Mesenchymal stem cell (in vitro differentiated cells and primary cell): ENCODE results near the gene RIOK3.
A peak's percentile ranks its signal among the peaks of the same experiment; 100 is the strongest.

Experiments
- DNase-seq: peaks from one replicate; pipeline ENCODE4 v3.0.0-alpha.2; 2013
- H2AFZ ChIP-seq: one replicate; pipeline ENCODE4 v1.6.1; 2013; ENCODE audit warnings: low read depth, mild to moderate bottlenecking, control low read depth, inconsistent platforms, low read length, moderate library complexity
- H2AK5ac ChIP-seq: 2 replicates; pipeline ENCODE4 v1.6.1; 2013; ENCODE audit warnings: low read length, moderate library complexity, mild to moderate bottlenecking, inconsistent platforms; ENCODE audit not compliant: severe bottlenecking
- H2BK120ac ChIP-seq: one replicate; pipeline ENCODE4 v1.6.1; 2013; ENCODE audit warnings: low read depth, mild to moderate bottlenecking, inconsistent platforms, low read length, moderate library complexity
- H2BK12ac ChIP-seq, 2 experiments: one replicate each; pipeline ENCODE4 v1.6.1; 2013; ENCODE audit warnings: inconsistent platforms in 2 of 2, low read length in 2 of 2, mild to moderate bottlenecking in 2 of 2, moderate library complexity in 2 of 2, control low read depth in 1 of 2
- H2BK15ac ChIP-seq: one replicate; pipeline ENCODE4 v1.6.1; 2013; ENCODE audit warnings: mild to moderate bottlenecking, low read depth, inconsistent platforms; ENCODE audit not compliant: poor library complexity, severe bottlenecking
- H2BK5ac ChIP-seq: 2 replicates; pipeline ENCODE4 v1.6.1; 2013; ENCODE audit warnings: low read depth, mild to moderate bottlenecking, low read length, control low read depth, inconsistent platforms; ENCODE audit not compliant: poor library complexity, severe bottlenecking
- H3K14ac ChIP-seq, 2 experiments: one replicate each; pipeline ENCODE4 v1.6.1; 2013; ENCODE audit warnings: inconsistent platforms in 2 of 2, low read length in 2 of 2, control low read depth in 1 of 2, mild to moderate bottlenecking in 1 of 2, moderate library complexity in 1 of 2
- H3K18ac ChIP-seq, 2 experiments: one replicate each; pipeline ENCODE4 v1.6.1; 2013; ENCODE audit warnings: inconsistent platforms in 2 of 2, low read length in 2 of 2, control low read depth in 1 of 2, low read depth in 1 of 2, mild to moderate bottlenecking in 1 of 2
- H3K23ac ChIP-seq, 2 experiments: one replicate each; pipeline ENCODE4 v1.6.1; 2013; ENCODE audit warnings: inconsistent platforms in 2 of 2, low read length in 2 of 2, mild to moderate bottlenecking in 2 of 2, moderate library complexity in 2 of 2, control low read depth in 1 of 2
- H3K27ac ChIP-seq: 2 replicates; pipeline ENCODE4 v1.5.1; 2013; ENCODE audit warnings: mild to moderate bottlenecking, moderate library complexity, low read length, control low read depth, inconsistent platforms; ENCODE audit not compliant: poor library complexity, severe bottlenecking
- H3K27me3 ChIP-seq, 2 experiments: 2 replicates each; pipeline versions ENCODE4 v1.6.1 to v1.7.0; 2013; ENCODE audit warnings: low read length in 2 of 2, mild to moderate bottlenecking in 2 of 2, moderate library complexity in 2 of 2, control low read depth in 1 of 2, inconsistent platforms in 1 of 2; ENCODE audit not compliant: control insufficient read depth in 1 of 2, insufficient read depth in 1 of 2
- H3K36me3 ChIP-seq, 2 experiments: 2 replicates each; pipeline versions ENCODE4 v1.6.1 to v1.7.0; 2013; ENCODE audit warnings: low read length in 2 of 2, control low read depth in 1 of 2, inconsistent platforms in 1 of 2, low read depth in 1 of 2, mild to moderate bottlenecking in 1 of 2; ENCODE audit not compliant: insufficient read depth in 2 of 2, control insufficient read depth in 1 of 2
- H3K4ac ChIP-seq, 2 experiments: one replicate each; pipeline ENCODE4 v1.6.1; 2013; ENCODE audit warnings: inconsistent platforms in 2 of 2, low read length in 2 of 2, mild to moderate bottlenecking in 2 of 2, moderate library complexity in 2 of 2, control low read depth in 1 of 2, low read depth in 1 of 2
- H3K4me1 ChIP-seq: 2 replicates; pipeline ENCODE4 v1.6.1; 2013; ENCODE audit warnings: low read depth, low read length, control low read depth; ENCODE audit not compliant: control insufficient read depth, insufficient read depth
- H3K4me2 ChIP-seq: 2 replicates; pipeline ENCODE4 v1.6.1; 2013; ENCODE audit warnings: low read length, mild to moderate bottlenecking, inconsistent platforms; ENCODE audit not compliant: poor library complexity, severe bottlenecking
- H3K4me3 ChIP-seq, 2 experiments: 2 replicates each; pipeline versions ENCODE4 v1.5.1 to v1.7.0; 2013; ENCODE audit warnings: low read length in 2 of 2, mild to moderate bottlenecking in 2 of 2, control low read depth in 1 of 2, low read depth in 1 of 2; ENCODE audit not compliant: insufficient read depth in 1 of 2
- H3K79me1 ChIP-seq: replicated peaks from 2 replicates; pipeline ENCODE4 v1.6.1; 2013; ENCODE audit warnings: mild to moderate bottlenecking, control low read depth, low read length, inconsistent platforms; ENCODE audit not compliant: poor library complexity, severe bottlenecking
- H3K9ac ChIP-seq: 2 replicates; pipeline ENCODE4 v1.7.0; 2013; ENCODE audit warnings: mild to moderate bottlenecking, low read length, moderate library complexity
- H3K9me3 ChIP-seq: 2 replicates; pipeline ENCODE4 v1.7.0; 2013; ENCODE audit warnings: mild to moderate bottlenecking, low read length; ENCODE audit not compliant: control insufficient read depth
- H4K8ac ChIP-seq: one replicate; pipeline ENCODE4 v1.6.1; 2013; ENCODE audit warnings: inconsistent platforms, mild to moderate bottlenecking, low read length, moderate library complexity
- H4K91ac ChIP-seq: one replicate; pipeline ENCODE4 v1.6.1; 2013; ENCODE audit warnings: mild to moderate bottlenecking, low read length, inconsistent platforms
- WGBS: methylation state at CpG from one replicate; pipeline ENCODE4 v1.1.7; 2013; ENCODE audit warnings: mixed read lengths; 5-methylcytosine and 5-hydroxymethylcytosine counted together

RIOK3 gene

GRCh38 chr18:23433360-23433759, 19.7 kb upstream of the RIOK3 start:
- no peak overlapping the region for H2BK15ac ChIP-seq
- no peak for DNase-seq
- H2BK120ac ChIP-seq = no peak overlapping the region
- no peak overlapping the region for H2BK5ac ChIP-seq
- peak overlapping the region in 1 of 2 experiments; percentile 3 for H2BK12ac ChIP-seq
- H3K27ac ChIP-seq = no peak overlapping the region
- no peak overlapping the region for H4K91ac ChIP-seq
- no peak overlapping the region for H2AFZ ChIP-seq
- no peak overlapping the region for H2AK5ac ChIP-seq
- no peaks in the 10 kb centered on the region for H3K27me3 ChIP-seq
- H3K9ac ChIP-seq = no peak overlapping the region
- H3K9me3 ChIP-seq = no peaks in the 10 kb centered on the region
- no peak overlapping the region for H3K4ac ChIP-seq
- no peak overlapping the region for H3K4me3 ChIP-seq
- H3K4me1 ChIP-seq = peaks cover 2% of the 10 kb centered on the region
- no peak overlapping the region for H4K8ac ChIP-seq
- 89% methylated on average over 1 of the region's 2 CpGs for WGBS
- peaks cover 0 to 10% of the 10 kb centered on the region in 2 experiments for H3K36me3 ChIP-seq
- H3K23ac ChIP-seq = peak overlapping the region in 1 of 2 experiments; percentile 23
- H3K4me2 ChIP-seq = no peak overlapping the region
- H3K79me1 ChIP-seq = peaks cover 23% of the 10 kb centered on the region
- H3K14ac ChIP-seq = no peak overlapping the region
- no peak overlapping the region for H3K18ac ChIP-seq

DNA sequence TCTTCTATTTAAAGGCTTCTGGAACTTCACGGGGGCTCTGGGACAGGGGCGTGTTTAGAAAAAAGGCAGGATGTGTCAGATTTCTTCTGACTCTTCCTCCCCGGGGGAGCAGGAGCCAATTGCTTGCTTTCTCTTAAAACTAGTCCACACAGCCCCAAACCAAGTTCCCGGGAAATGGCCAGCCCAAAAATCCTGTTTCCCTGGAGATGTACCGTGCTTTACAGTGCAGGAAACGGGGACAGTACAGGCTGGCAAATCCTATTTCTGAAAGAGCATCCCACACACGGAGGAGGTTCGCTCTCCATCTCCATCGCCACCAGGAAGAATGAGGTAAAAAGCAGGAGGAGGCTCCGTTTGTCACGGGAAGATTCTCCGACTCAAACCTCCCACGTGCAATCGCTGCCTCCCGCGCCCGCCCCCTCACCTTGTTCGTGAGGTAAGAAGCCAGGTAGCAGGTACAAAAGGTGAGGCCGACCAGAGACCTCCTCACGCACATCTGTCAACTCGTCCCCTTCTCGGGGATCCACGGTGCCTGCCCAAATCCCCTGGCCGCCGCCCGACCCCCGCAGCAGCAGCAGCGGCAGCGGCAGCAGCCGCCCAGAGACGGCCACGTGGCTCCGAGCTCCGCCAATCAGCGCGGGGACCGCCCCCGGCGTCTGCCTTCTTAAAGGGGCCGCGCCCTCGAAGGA, 15.6 kb upstream of the RIOK3 start:
- H3K9ac ChIP-seq = peak overlapping the region; percentile 95
- H2BK15ac ChIP-seq = no peak overlapping the region
- H2AFZ ChIP-seq = peak overlapping the region; percentile 97
- no peak overlapping the region for H4K91ac ChIP-seq
- peaks cover 2% of the 10 kb centered on the region for H3K4me1 ChIP-seq
- no peaks in the 10 kb centered on the region for H3K36me3 ChIP-seq
- H3K14ac ChIP-seq = peak overlapping the region in 1 of 2 experiments; percentile 90
- H2AK5ac ChIP-seq = no peak overlapping the region
- no peaks in the 10 kb centered on the region for H3K9me3 ChIP-seq
- under 1% methylated on average over 30 of the region's 42 CpGs for WGBS
- DNase-seq = peak; percentile 77
- H3K4ac ChIP-seq = peak overlapping the region; percentile 79 to 88
- H2BK12ac ChIP-seq = no peak overlapping the region
- H3K27ac ChIP-seq = peak overlapping the region; percentile 45
- H3K4me2 ChIP-seq = peak overlapping the region; percentile 40
- H3K79me1 ChIP-seq = peaks cover 21% of the 10 kb centered on the region
- H2BK120ac ChIP-seq = no peak overlapping the region
- peak overlapping the region; percentile 14 for H2BK5ac ChIP-seq
- H3K23ac ChIP-seq = peak overlapping the region in 1 of 2 experiments; percentile 9
- H3K27me3 ChIP-seq = no peaks in the 10 kb centered on the region
- H4K8ac ChIP-seq = peak overlapping the region; percentile 59
- H3K18ac ChIP-seq = peak overlapping the region; percentile 69 to 94
- H3K4me3 ChIP-seq = peak overlapping the region; percentile 90 to 100

DNA sequence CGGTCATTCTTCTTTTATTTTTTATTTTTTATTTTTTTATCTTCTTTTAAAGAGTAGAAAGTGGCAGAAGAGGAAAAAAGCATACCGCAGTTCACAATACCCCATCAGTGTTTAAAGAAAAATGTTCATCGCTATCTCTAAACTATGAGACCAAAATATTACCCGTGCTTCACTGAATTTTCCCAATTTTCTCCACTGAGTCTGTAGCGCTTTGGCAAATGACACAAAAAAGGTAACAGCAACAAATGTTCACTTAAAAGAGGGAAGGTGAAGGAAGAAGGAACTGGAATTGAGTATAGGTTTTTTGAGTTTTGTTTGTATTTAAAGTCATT, 15.1 kb upstream of the RIOK3 start:
- DNase-seq = no peak
- Histone ChIP-seq H3K4ac (no peak overlapping the region), H4K91ac (no peak overlapping the region), H3K4me2 (no peak overlapping the region), H2AFZ (no peak overlapping the region), H2BK120ac (no peak overlapping the region), H4K8ac (no peak overlapping the region), H3K9ac (peak overlapping the region; percentile 95), H3K14ac (no peak overlapping the region), H3K4me1 (peaks cover 2% of the 10 kb centered on the region), H2BK12ac (no peak overlapping the region), H3K9me3 (no peaks in the 10 kb centered on the region), H2BK5ac (no peak overlapping the region), H3K18ac (no peak overlapping the region), H3K23ac (no peak overlapping the region), H2BK15ac (no peak overlapping the region), H3K27me3 (no peaks in the 10 kb centered on the region), H3K27ac (no peak overlapping the region), H3K4me3 (peak overlapping the region in 1 of 2 experiments; percentile 100), H2AK5ac (no peak overlapping the region), H3K36me3 (no peaks in the 10 kb centered on the region), H3K79me1 (peaks cover 18% of the 10 kb centered on the region)
- no CpG with 5 or more reads among the region's 5 CpGs for WGBS

- Histone ChIP-seq H3K9me3 (no peaks in the 10 kb centered on the region), H2BK15ac (no peak overlapping the region), H2BK12ac (no peak overlapping the region), H3K4me2 (no peak overlapping the region), H3K23ac (no peak overlapping the region), H3K14ac (no peak overlapping the region), H3K18ac (no peak overlapping the region), H3K79me1 (peaks cover 15% of the 10 kb centered on the region), H2BK120ac (no peak overlapping the region), H2AK5ac (no peak overlapping the region), H3K9ac (no peak overlapping the region), H4K91ac (no peak overlapping the region), H2AFZ (peak overlapping the region; percentile 29), H2BK5ac (no peak overlapping the region), H3K4me3 (peak overlapping the region in 1 of 2 experiments; percentile 100), H4K8ac (no peak overlapping the region), H3K4me1 (peaks cover 2% of the 10 kb centered on the region), H3K27me3 (no peaks in the 10 kb centered on the region), H3K36me3 (no peaks in the 10 kb centered on the region), H3K4ac (no peak overlapping the region), H3K27ac (no peak overlapping the region)
- WGBS = 91% methylated on average over 9 of the region's 11 CpGs
- no peak for DNase-seq
Measured at GRCh38 chr18:23438608-23439366, 14.3 kb upstream of the RIOK3 start.
